Fibroblast of lung (primary cell): ENCODE measurements around the gene PGAP3.

Source experiments
- EZH2 ChIP-seq: IDR thresholded peaks from 2 replicates; pipeline ENCODE4 v1.5.1; 2012; ENCODE audit warnings: low read length, control low read depth, mild to moderate bottlenecking; ENCODE audit errors: missing control alignments
- TF ChIP-seq, protein P1 (sequence below), 2 donors: IDR thresholded peaks in 1 of 2; conservative IDR thresholded peaks in 1 of 2; 1 replicate in 1 of 2; 2 replicates in 1 of 2; pipeline ENCODE4 v1.5.1; 2011 to 2012; ENCODE audit warnings: low read length in 2 of 2, control low read depth in 1 of 2, inconsistent platforms in 1 of 2, low read depth in 1 of 2, mild to moderate bottlenecking in 1 of 2

DNA sequence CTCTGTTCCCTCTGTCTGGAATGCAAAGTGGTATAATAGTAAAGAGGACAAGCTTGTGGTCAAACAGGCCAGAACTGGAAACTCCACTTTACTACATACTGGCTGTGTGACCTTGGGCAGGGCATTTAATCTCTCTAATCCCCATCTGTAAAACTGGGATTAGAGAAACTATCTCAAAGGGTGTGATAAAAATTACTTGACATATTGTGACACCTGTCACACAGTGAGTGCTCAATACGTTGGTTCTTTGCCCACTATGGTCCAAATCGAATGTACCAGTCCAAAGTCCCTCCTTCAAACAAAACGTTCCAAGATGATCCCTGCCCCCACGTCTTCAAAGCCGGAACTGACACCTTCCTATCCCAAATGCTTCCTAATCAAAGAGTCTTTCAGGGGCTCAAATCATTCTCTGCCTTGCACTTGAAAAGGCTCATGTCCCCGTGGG is 734 bp downstream of the PGAP3 start:
- TF ChIP-seq, protein P1, sequence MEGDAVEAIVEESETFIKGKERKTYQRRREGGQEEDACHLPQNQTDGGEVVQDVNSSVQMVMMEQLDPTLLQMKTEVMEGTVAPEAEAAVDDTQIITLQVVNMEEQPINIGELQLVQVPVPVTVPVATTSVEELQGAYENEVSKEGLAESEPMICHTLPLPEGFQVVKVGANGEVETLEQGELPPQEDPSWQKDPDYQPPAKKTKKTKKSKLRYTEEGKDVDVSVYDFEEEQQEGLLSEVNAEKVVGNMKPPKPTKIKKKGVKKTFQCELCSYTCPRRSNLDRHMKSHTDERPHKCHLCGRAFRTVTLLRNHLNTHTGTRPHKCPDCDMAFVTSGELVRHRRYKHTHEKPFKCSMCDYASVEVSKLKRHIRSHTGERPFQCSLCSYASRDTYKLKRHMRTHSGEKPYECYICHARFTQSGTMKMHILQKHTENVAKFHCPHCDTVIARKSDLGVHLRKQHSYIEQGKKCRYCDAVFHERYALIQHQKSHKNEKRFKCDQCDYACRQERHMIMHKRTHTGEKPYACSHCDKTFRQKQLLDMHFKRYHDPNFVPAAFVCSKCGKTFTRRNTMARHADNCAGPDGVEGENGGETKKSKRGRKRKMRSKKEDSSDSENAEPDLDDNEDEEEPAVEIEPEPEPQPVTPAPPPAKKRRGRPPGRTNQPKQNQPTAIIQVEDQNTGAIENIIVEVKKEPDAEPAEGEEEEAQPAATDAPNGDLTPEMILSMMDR (conservative IDR thresholded peaks at IDR 0.05 in 1 of 2, IDR thresholded peaks at IDR 0.05 in 1 of 2; ENCODE audit: low read depth in 1 of 2, low read length in 2 of 2) = no peak
- no peak for TF ChIP-seq EZH2
